ENCODE data around the gene PIGC. TPM values are rescaled to one million over a fixed set of nuclear protein-coding genes. Genes with fewer than 3 reads are reported as not detected.
A peak's percentile ranks its signal among the peaks of the same experiment; 100 is the strongest.
"Not testable (repeated sequence)": the region's sequence is repeated elsewhere in the genome, so short reads cannot be mapped to it uniquely, and the experiment has no call there.

Gene PIGC
- total and polyA plus RNA-seq, 4 donors: 8.6 to 18.4 (median 13.2) TPM

DNA sequence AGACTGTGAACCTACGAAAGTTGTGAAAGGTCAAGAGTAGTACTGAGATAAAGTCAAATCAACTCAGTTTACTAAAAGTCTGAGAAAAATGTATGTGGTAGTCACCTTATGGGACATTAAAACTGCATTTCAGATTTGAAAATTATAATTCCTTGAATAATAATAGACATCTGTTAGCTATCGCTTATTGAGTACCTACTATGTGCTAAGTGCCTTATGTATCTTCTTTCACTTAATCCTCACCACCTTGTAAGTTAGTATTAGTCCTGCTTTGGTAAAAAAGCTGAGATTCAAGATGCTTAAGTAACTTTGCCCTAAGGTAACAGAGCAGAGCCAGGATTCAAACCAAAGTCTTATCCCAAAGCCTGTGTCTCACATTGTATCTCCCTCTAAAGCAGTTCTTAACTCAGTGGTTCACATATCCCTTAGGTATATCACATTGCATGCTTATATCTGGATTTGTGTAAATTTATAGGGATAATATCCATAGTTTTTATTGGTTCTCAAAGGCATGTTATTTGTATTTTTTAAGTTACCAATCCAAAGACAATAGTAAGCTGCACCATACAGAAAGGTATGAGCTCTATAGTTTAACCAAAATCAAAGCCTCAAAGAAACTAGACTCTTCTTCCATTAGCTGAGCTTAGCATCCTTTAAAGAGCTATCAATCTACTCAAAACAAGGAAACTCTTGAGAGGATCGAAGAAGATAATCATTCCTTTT is 865 bp downstream of the PIGC start:
- peaks cover 0 to 7% (median 4%) of the 10 kb centered on the region in 4 donors for H3K4me1 ChIP-seq (ENCODE audit: control insufficient read depth in 4 of 4, insufficient read depth in 4 of 4, low read length in 3 of 4)
- no peak for DNase-seq (ENCODE audit: low spot score)
- TF ChIP-seq, protein P1, sequence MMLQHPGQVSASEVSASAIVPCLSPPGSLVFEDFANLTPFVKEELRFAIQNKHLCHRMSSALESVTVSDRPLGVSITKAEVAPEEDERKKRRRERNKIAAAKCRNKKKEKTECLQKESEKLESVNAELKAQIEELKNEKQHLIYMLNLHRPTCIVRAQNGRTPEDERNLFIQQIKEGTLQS (IDR thresholded peaks at IDR 0.05): no peak
- no peak for TF ChIP-seq FOXA1 (IDR thresholded peaks at IDR 0.05)
- no peak for TF ChIP-seq ZBTB33 (IDR thresholded peaks at IDR 0.05)
- H3K4me3 ChIP-seq (ENCODE audit: low read depth in 1 of 3, low read length in 3 of 3): peak overlapping the region; percentile 76 to 96 (median 84)
- WGBS: 74% methylated on average over 3 of the region's 3 CpGs
- no peaks in the 10 kb centered on the region for H3K36me3 ChIP-seq (ENCODE audit: control insufficient read depth in 4 of 4, insufficient read depth in 3 of 4, low read depth in 1 of 4, low read length in 3 of 4)
- no peak overlapping the region for H3K27ac ChIP-seq (ENCODE audit: low read depth in 1 of 2, low read length in 2 of 2)
- no peaks in the 10 kb centered on the region for H3K9me3 ChIP-seq (ENCODE audit: control insufficient read depth in 4 of 4, low read length in 3 of 4)
- peak overlapping the region in 1 of 2 donors; percentile 81 for H3K9ac ChIP-seq (ENCODE audit: low read depth in 1 of 2, low read length in 2 of 2)
- H3K27me3 ChIP-seq (ENCODE audit: control insufficient read depth in 4 of 4, insufficient read depth in 4 of 4, low read length in 3 of 4): no peaks in the 10 kb centered on the region

DNA sequence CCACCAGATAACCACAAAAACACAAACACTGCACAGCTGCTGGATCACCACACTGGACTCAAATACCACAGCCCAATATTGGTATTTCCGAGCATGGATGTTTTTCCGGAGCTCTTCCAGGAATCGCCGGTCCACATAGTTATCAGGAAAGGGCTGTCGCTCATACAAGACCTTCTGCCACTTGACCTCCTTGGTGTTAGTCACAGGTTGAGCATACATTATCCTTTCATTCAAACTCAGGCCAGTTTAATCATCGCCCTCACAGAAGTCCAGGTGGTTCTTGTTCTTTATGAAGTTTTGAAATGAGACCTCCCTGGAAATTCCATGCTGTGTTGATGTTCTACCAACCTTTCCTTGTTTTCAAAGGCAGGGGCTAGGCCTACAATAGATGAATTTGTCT is 1.5 kb downstream of the PIGC start:
- H3K4me3 ChIP-seq (ENCODE audit: low read depth in 1 of 3, low read length in 3 of 3): no peak overlapping the region
- WGBS: 97% methylated on average over 6 of the region's 6 CpGs
- H3K27me3 ChIP-seq (ENCODE audit: control insufficient read depth in 4 of 4, insufficient read depth in 4 of 4, low read length in 3 of 4): no peaks in the 10 kb centered on the region
- DNase-seq (ENCODE audit: low spot score): no peak
- H3K4me1 ChIP-seq (ENCODE audit: control insufficient read depth in 4 of 4, insufficient read depth in 4 of 4, low read length in 3 of 4): peaks cover 0 to 7% (median 4%) of the 10 kb centered on the region in 4 donors
- no peaks in the 10 kb centered on the region for H3K36me3 ChIP-seq (ENCODE audit: control insufficient read depth in 4 of 4, insufficient read depth in 3 of 4, low read depth in 1 of 4, low read length in 3 of 4)
- TF ChIP-seq NR2F2 (IDR thresholded peaks at IDR 0.05): no peak
- no peak for TF ChIP-seq ZBTB33 (IDR thresholded peaks at IDR 0.05)
- no peak for TF ChIP-seq FOXA1 (IDR thresholded peaks at IDR 0.05)
- TF ChIP-seq HNF4G (IDR thresholded peaks at IDR 0.05): no peak
- no peak for TF ChIP-seq YY1 (IDR thresholded peaks at IDR 0.05)
- TF ChIP-seq HNF4A (conservative IDR thresholded peaks at IDR 0.05): no peak
- TF ChIP-seq, protein P2, sequence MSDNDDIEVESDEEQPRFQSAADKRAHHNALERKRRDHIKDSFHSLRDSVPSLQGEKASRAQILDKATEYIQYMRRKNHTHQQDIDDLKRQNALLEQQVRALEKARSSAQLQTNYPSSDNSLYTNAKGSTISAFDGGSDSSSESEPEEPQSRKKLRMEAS (IDR thresholded peaks at IDR 0.05): no peak
- TF ChIP-seq EGR1 (IDR thresholded peaks at IDR 0.05; ENCODE audit: low read depth in 2 of 2): no peak
- no peak for TF ChIP-seq RXRA (IDR thresholded peaks at IDR 0.05)
- no peak for TF ChIP-seq SP1 (IDR thresholded peaks at IDR 0.05)
- no peak for TF ChIP-seq RAD21 (IDR thresholded peaks at IDR 0.05)
- TF ChIP-seq GABPA (IDR thresholded peaks at IDR 0.05 in 1 of 2, conservative IDR thresholded peaks at IDR 0.05 in 1 of 2): no peak
- no peak for TF ChIP-seq JUND (IDR thresholded peaks at IDR 0.05)
- no peak overlapping the region for H3K9ac ChIP-seq (ENCODE audit: low read depth in 1 of 2, low read length in 2 of 2)
- H3K9me3 ChIP-seq (ENCODE audit: control insufficient read depth in 4 of 4, low read length in 3 of 4): no peaks in the 10 kb centered on the region
- H3K27ac ChIP-seq (ENCODE audit: low read depth in 1 of 2, low read length in 2 of 2): no peak overlapping the region

GRCh38 chr1:172437183-172437582 is 6.7 kb downstream of the PIGC start:
- WGBS: 98% methylated on average over 3 of the region's 3 CpGs

More at GRCh38 chr1:172437183-172437582, 6.7 kb downstream of the PIGC start:
- not testable (repeated sequence) for DNase-seq (ENCODE audit: low spot score); H3K27me3 ChIP-seq (ENCODE audit: control insufficient read depth in 4 of 4, insufficient read depth in 4 of 4, low read length in 3 of 4); H3K27ac ChIP-seq (ENCODE audit: low read depth in 1 of 2, low read length in 2 of 2); H3K36me3 ChIP-seq (ENCODE audit: control insufficient read depth in 4 of 4, insufficient read depth in 3 of 4, low read depth in 1 of 4, low read length in 3 of 4); H3K9me3 ChIP-seq (ENCODE audit: control insufficient read depth in 4 of 4, low read length in 3 of 4); H3K9ac ChIP-seq (ENCODE audit: low read depth in 1 of 2, low read length in 2 of 2); H3K4me1 ChIP-seq (ENCODE audit: control insufficient read depth in 4 of 4, insufficient read depth in 4 of 4, low read length in 3 of 4); H3K4me3 ChIP-seq (ENCODE audit: low read depth in 1 of 3, low read length in 3 of 3)

Data from liver (tissue), 9 donors.